ENCODE measurements around the gene PGAM2.

The PGAM2 gene

GRCh38 chr7:44099669-44100068, 34.3 kb upstream of the PGAM2 start:
- no peak for TF ChIP-seq CTCF (IDR thresholded peaks at IDR 0.05; ENCODE audit: insufficient read depth, low read length, poor library complexity, severe bottlenecking)
- DNase-seq (ENCODE audit: extremely low read depth, insufficient read length) = no peak
- Histone ChIP-seq H3K27me3 (replicated peaks; ENCODE audit: control insufficient read depth, insufficient read depth, low read length) (peaks cover 4% of the 10 kb centered on the region), H3K36me3 (ENCODE audit: control insufficient read depth, insufficient read depth, low read length) (no peaks in the 10 kb centered on the region), H3K4me3 (replicated peaks; ENCODE audit: low read depth, low read length) (no peak overlapping the region)

GRCh38 chr7:44098092-44099068, 33.0 kb upstream of the PGAM2 start:
- TF ChIP-seq CTCF (IDR thresholded peaks at IDR 0.05; ENCODE audit: insufficient read depth, low read length, poor library complexity, severe bottlenecking) = no peak
- no peak overlapping the region for H3K4me3 ChIP-seq (replicated peaks; ENCODE audit: low read depth, low read length)

GRCh38 chr7:44097064-44097932, 31.9 kb upstream of the PGAM2 start:
- no peak for TF ChIP-seq CTCF (IDR thresholded peaks at IDR 0.05; ENCODE audit: insufficient read depth, low read length, poor library complexity, severe bottlenecking)
- H3K36me3 ChIP-seq (ENCODE audit: control insufficient read depth, insufficient read depth, low read length) = no peaks in the 10 kb centered on the region
- no peaks in the 10 kb centered on the region for H3K27me3 ChIP-seq (replicated peaks; ENCODE audit: control insufficient read depth, insufficient read depth, low read length)
- DNase-seq (ENCODE audit: extremely low read depth, insufficient read length) = peak; percentile 52
- H3K4me3 ChIP-seq (replicated peaks; ENCODE audit: low read depth, low read length) = no peak overlapping the region

More at GRCh38 chr7:44098092-44099068, 33.0 kb upstream of the PGAM2 start:
- no peak for DNase-seq (ENCODE audit: extremely low read depth, insufficient read length)
- H3K27me3 ChIP-seq (replicated peaks; ENCODE audit: control insufficient read depth, insufficient read depth, low read length) = peaks cover 4% of the 10 kb centered on the region
- no peaks in the 10 kb centered on the region for H3K36me3 ChIP-seq (ENCODE audit: control insufficient read depth, insufficient read depth, low read length)

GRCh38 chr7:44096326-44096881, 31.0 kb upstream of the PGAM2 start:
- no peaks in the 10 kb centered on the region for H3K27me3 ChIP-seq (replicated peaks; ENCODE audit: control insufficient read depth, insufficient read depth, low read length)
- no peak for TF ChIP-seq CTCF (IDR thresholded peaks at IDR 0.05; ENCODE audit: insufficient read depth, low read length, poor library complexity, severe bottlenecking)
- no peaks in the 10 kb centered on the region for H3K36me3 ChIP-seq (ENCODE audit: control insufficient read depth, insufficient read depth, low read length)
- DNase-seq (ENCODE audit: extremely low read depth, insufficient read length) = no peak
- H3K4me3 ChIP-seq (replicated peaks; ENCODE audit: low read depth, low read length) = no peak overlapping the region

- no peak for DNase-seq (ENCODE audit: extremely low read depth, insufficient read length)
- Histone ChIP-seq H3K4me3 (replicated peaks; ENCODE audit: low read depth, low read length) (no peak overlapping the region), H3K36me3 (ENCODE audit: control insufficient read depth, insufficient read depth, low read length) (no peaks in the 10 kb centered on the region), H3K27me3 (replicated peaks; ENCODE audit: control insufficient read depth, insufficient read depth, low read length) (no peaks in the 10 kb centered on the region)
- no peak for TF ChIP-seq CTCF (IDR thresholded peaks at IDR 0.05; ENCODE audit: insufficient read depth, low read length, poor library complexity, severe bottlenecking)
Observed at GRCh38 chr7:44095781-44096180, 30.4 kb upstream of the PGAM2 start.
